Inferior parietal cortex (tissue), 1 donor: ENCODE data around the gene HK2.
"Not testable (repeated sequence)": the region's sequence is repeated elsewhere in the genome, so short reads cannot be mapped to it uniquely, and the experiment has no call there.

Experiments
- DNase-seq: peaks from one replicate; pipeline ENCODE4 v3.0.0-alpha.2; 2016; ENCODE audit errors: extremely low spot score

Gene HK2

DNA sequence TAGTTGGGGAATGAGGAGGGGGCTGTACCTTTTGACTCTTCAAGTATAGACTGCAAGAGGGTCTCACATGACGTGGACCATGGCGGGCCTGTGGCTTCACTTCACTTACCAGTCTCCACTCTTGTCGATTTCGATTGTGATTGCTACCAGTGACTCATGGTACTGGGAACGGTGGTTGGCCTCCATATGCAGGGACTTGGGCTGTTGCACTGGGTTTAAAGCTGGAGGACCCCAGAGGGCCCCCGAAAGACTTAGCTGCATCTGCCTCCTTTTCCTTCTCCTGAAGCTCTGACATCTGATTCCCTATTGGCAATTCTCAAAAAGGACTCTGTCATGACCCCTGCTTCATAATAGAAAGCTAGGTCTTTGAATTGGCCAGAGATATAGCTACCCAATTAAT, 43.4 kb downstream of the HK2 start:
- DNase-seq = no peak

DNA sequence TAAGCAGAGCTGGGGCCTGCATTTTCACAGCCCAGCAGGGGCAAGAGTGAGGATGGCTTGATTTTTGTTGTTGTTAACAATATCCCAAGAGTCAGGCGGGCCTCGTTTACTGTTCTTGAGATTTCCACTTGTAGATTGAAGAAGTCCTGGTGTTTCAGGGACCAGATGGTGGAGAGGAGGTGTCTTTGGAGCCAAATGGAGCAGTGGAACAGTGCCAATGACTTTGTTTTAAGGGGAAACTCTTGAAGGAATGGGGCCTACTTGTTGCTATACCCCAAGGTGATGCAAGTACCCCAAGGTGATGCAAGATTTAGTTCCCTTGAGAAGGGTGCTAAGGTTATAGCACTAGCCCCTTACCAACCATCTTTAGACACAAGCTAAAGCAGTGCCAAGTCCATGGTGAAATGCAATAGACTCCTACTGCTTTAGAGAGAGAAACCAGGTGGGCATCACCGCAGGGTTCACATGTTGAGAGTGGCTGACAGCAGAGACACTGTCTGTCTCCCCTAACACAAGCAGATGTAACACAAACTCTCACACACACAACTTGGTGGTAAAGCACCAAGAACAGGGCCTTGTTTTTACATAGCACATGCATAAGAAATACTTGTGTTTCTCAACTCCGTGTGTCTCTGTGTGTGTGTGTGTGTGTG, 44.0 kb downstream of the HK2 start:
- DNase-seq = peak; percentile 54

DNA sequence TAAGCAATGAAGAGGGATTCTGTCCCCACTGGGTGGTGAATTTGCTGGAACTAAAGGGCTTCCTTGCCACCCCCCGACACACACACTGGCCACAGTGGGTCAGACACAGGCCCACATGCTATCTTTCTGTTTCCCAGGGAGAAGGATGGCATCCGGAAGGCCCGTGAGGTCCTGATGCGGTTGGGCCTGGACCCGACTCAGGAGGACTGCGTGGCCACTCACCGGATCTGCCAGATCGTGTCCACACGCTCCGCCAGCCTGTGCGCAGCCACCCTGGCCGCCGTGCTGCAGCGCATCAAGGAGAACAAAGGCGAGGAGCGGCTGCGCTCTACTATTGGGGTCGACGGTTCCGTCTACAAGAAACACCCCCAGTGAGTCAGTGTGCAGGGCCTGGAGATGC, 44.6 kb downstream of the HK2 start:
- DNase-seq = no peak

DNA sequence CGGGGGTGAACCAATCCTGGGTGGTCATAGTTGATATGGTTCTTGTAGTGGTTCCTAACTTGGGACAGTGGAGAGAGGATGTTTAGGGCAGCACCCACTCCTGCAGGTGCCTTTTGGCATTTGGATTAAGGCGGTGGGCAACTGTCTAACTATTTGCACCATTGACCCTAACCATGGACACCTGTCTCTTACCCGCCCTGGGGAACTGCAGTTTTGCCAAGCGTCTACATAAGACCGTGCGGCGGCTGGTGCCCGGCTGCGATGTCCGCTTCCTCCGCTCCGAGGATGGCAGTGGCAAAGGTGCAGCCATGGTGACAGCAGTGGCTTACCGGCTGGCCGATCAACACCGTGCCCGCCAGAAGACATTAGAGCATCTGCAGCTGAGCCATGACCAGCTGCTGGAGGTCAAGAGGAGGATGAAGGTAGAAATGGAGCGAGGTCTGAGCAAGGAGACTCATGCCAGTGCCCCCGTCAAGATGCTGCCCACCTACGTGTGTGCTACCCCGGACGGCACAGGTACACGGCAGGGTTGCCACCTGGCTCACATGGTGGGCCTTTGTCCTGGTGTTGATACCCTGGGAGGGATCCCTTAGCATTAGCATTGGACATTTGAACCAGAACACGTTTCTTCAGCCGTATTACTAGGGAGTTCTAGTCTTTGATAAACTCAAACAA, 46.3 kb downstream of the HK2 start:
- no peak for DNase-seq

DNA sequence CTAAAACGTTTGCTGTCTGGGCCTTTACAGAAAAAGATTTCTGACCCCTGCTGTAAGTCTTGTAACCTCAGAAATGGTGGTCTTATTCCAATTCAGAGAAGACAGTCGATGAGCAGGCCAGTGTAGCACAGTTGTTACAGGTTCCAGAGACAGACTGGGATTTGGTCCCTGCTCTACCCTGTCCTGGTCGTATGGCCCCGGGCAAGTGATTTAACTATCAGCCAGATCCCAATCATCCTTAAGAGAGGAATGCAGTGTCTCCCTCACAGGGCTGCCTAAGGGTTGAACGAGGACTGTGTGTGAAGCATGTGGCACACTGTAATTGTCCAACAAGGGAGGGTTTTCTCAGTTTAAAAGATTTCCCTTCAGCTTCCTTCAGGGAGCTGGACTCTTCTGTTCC, 47.2 kb downstream of the HK2 start:
- no peak for DNase-seq

DNA sequence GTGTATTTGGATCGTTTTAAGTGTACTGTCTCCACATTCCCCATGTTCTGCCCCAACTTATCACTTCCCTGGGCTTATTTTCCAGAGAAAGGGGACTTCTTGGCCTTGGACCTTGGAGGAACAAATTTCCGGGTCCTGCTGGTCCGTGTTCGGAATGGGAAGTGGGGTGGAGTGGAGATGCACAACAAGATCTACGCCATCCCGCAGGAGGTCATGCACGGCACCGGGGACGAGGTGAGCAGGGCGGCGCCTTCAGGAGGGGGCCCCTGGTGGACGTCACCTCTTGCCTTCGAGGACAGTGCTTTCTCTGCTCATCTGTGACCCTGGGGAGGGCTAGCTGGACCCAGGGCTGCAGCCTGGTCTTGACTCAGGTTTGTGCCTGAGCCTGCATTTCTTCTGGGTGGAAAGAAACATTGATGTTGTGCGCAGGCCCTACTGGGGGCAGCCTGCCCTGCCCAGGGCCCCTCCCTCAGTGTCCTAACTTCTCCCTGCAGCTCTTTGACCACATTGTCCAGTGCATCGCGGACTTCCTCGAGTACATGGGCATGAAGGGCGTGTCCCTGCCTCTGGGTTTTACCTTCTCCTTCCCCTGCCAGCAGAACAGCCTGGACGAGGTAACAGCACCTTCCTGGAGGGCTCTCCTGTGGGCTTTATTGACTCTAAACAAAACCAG, 47.8 kb downstream of the HK2 start:
- DNase-seq = no peak

DNA sequence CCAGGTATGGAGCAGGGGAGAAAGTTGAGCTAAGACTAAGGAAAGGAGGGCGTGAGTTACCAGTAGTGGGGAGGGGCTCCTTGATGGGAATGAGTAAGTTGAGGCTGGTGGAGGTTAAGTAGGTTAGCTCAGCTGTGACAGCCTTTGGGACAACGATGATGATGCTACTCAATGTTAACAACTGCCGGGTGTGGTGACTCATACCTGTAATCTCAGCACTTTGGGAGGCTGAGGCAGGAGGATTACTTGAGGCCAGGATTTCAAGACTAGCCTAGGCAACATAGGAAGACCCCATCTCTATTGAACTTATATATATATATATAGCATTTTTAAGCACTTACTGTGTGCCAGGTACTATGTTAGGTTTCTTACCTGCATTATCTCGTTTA, 48.4 kb downstream of the HK2 start:
- DNase-seq = no peak

DNA sequence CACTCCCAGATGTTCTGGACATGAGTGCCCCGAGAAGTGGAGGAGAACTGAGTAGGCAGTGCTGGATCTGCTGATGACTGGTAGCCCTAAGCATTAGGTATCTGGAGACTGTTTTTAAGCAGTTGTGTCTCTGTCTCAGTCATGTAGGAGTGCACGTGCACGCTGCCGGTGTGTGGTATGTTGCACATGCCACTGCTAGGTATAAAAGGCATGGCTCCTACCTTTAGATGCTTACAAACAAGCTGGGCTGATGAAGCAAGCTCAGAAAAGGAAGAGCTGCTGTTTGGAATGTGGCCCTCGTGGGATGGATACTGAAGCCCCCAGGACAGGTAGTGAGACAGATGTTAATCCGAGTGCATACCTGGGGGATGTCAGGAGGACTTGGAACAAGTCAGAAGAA, 49.1 kb downstream of the HK2 start:
- DNase-seq = no peak

DNA sequence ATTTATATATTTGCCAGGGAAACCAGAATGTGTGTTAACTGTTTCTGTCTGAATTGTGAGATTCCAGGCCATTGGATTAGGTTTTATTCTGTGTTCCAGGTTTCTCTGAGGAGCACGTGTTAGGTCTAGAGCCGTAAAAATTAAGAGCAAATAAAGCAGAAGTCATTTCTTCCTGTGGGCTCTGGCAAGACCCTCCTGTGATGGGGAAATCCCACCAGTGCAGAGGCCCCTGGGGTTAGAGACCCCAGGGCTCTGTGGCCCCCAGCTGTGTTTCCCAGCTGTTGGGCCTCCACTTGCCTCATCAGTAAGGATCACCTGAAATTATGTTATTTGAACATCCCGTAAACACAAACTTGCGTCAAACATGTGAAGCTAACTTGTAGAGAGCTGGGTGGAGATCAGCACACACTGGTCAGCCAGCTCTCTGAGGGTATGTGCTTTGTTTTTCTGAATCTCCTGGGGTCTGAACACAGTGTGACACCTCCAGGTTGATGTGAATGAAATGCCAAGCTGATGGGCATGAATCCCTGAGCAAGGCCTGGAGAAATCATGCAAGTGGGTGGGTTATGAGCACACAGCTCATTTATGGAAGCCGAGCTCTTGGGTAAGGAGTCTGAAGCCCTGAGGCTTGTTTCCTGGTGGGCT, 50.3 kb downstream of the HK2 start:
- no peak for DNase-seq

DNA sequence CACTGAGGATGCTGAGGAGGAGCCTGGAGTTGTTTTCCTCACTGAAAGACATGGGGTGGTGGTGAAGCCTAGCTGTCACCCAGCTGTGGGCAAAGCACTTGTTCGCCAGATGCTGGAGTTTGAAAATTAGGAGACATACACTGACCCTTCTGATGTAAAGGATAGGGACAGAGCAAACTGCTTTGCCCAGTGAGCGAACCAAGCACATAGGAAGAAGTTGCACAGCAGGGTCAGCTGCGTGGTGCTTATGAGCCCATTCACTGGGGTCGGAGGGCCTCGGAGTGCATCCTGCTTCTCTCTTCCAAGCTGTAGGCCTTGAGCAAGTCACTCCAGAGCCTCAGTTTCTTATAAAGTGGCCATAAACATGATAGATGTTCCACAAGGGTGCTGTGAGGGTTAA, 50.9 kb downstream of the HK2 start:
- DNase-seq = no peak

DNA sequence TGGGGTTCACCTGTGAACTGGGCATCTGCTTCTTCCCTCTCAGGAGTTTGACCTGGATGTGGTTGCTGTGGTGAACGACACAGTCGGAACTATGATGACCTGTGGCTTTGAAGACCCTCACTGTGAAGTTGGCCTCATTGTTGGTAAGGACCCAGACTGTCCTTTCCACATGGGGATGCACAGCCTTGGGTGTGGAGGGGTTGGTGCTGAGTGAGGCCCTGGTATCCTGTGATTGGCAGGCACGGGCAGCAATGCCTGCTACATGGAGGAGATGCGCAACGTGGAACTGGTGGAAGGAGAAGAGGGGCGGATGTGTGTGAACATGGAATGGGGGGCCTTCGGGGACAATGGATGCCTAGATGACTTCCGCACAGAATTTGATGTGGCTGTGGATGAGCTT, 52.3 kb downstream of the HK2 start:
- DNase-seq = no peak

DNA sequence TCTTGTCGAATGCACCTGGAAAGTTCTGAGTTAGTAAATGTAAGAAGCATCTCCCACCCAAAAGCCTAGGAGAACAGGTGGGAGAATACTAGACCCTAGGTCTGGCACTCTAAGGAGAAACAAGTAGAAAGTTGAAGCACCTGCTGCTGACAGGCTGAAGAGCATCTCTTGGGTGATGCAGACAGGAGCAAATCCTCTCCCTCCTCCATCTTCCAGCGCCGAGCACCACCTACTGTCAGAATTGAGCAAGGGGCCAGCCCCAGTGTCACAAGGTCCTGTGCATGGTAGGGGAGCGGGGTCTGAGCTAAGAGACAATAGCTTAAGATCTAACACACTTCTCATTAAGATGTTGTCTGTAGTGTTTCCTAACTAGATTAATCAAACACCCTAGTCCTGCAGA, 52.9 kb downstream of the HK2 start:
- no peak for DNase-seq

DNA sequence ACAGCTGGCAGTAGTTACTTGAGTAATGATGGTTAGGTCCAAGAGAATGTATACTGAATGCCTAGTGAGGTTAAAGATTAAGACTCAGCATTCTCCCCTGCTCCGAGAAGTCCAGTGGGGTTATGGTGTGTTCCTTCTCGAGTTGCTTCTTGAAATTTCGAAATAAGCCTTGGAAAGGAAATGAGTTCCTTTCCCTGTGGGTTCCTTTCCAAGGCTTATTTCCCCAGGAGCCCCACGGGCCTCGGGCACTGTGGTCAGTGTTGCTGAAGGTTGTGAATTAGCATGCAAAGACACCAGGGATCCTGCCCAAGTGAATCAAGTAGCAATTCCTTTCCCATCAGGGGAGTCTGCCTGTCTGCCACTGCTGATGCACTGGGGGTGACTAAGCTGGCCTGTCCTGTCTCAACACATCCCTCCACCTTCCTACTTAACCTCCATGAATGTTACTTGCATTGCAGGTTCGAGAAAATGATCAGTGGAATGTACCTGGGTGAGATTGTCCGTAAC, 53.6 kb downstream of the HK2 start:
- no peak for DNase-seq

DNA sequence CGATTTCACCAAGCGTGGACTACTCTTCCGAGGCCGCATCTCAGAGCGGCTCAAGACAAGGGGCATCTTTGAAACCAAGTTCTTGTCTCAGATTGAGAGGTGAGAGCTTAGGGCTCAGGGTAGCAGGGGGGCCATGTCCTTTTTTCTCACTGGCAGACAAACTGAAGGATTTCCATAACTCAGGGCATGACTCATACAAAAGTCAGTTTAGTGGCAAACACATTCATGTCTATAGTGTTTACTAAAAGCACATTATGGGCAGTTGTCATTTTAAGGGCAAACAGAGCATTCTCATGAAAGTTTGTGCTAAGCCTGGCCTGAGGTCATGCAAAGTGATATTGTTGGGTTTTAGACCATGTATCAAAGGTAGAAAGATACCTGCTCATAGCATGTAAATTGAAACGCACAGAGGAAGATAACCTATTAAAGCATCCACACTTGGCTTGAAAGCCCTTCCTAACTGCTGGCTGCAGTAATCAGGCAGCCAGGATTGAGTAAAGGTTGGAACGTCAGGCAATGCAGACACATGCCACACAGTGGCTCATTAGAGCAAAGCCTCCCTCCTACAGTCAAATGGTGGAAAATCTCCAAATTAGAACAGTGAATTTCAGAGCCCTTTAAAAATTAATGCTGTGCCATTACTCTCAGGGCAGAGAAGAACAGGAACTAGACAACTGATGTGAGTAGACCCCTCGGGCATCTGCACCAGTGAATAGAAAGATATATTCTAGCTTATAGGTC, 54.2 kb downstream of the HK2 start:
- DNase-seq = no peak

DNA sequence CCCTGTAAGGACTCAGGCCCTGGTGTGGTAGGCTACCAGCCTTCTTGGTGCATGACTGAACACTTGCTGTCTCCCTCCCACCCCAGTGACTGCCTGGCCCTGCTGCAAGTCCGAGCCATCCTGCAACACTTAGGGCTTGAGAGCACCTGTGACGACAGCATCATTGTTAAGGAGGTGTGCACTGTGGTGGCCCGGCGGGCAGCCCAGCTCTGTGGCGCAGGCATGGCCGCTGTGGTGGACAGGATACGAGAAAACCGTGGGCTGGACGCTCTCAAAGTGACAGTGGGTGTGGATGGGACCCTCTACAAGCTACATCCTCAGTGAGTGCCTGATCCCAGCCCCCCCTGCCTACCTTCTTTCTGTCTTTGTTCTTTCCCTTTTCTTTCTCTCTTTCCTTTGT, 55.2 kb downstream of the HK2 start:
- DNase-seq = no peak

DNA sequence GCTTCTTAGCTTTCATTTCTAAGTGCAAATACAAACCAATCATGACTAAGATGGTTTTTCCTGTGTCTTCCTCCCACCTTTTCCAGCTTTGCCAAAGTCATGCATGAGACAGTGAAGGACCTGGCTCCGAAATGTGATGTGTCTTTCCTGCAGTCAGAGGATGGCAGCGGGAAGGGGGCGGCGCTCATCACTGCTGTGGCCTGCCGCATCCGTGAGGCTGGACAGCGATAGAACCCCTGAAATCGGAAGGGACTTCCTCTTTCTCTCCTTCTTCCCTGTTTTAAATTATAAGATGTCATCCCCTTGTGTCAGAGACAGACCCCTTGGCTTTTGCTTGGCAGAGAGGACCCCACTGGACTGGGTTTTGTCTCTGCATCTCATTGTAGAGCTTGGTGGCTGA, 56.8 kb downstream of the HK2 start:
- no peak for DNase-seq

DNA sequence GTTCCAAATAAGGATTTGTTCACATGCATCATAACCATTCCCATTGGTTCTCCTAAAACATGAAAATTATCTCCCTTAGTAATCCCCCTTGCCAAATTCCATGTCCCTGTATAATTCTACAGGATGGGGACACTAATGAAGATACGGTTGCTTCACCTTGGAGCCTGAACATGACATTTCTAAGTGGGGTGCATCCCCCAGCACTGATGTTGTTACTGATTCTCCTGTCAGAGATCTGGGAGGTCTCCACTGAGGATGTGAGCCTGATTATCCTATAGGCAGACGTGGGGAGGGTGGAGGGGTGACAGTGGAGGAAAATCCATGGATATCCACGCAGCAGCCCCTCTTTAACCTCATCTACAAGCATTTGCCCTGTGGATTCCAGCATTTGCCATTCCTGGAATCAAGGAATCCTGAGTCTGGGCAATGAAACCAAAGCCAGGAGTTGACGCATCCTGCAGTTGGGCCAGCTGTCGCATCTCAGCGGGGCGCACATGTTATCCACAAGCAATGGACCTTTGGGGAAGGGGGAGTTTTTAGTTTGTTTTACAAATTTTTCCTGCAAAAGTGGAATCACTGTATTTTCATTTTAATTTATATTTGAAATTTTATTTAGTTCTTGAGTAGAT, 57.3 kb downstream of the HK2 start:
- DNase-seq = no peak

DNA sequence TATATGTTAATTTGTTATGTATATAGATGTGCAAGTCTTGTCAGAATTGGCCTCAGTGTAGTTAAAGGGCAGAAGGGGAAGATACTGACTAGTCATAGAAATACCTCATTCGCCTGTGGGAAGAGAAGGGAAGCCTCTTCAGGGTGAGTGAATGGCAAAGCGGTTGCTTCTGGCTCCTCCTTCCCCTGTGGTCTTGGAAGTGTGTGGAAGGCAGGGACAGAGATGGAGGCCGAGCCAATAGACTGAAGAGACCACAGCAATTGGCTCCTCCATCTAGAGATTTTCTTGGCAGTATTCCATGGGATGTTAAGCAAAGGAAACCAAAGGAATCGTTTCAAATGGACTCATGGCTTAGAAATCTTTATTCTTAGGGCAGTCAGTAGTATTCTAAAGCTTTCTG, 57.9 kb downstream of the HK2 start:
- DNase-seq = not testable (repeated sequence)

DNA sequence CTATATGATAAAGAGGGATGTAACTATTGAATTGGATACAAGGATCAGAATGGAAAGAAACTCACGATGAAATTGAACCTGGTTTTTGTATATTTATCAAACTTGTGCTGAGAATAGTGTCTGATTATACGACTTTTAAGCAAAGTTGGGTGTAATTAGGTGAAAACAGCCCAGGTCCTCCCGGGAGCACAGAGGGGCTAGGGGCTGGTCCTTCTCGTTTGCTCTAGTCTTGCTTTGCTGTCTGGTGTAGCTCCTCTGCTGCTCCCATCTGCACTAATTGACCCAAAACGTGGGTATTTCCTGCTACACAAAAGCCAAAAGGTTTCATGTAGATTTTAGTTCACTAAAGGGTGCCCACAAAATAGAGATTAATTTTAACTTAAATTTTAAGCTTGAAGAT, 58.7 kb downstream of the HK2 start:
- no peak for DNase-seq

DNA sequence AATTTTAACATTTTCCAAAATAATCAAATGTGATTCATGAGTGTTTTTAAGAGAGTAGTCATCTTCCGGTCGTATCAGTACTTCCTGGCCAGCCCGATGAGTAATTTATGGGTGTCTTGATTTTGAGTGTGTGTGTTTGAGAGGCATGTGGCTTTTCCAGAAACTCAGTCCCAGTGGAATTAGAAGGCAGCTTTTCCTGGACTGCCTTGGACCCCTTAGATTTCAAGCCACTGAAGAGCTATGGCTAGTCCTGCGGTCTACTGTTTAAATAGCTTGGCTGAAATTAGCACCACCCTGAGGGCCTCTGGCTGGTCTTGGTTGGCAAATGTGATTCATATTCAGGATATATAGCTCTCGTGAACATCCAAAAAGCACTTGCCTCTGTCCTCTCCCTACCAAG, 59.4 kb downstream of the HK2 start:
- no peak for DNase-seq

DNA sequence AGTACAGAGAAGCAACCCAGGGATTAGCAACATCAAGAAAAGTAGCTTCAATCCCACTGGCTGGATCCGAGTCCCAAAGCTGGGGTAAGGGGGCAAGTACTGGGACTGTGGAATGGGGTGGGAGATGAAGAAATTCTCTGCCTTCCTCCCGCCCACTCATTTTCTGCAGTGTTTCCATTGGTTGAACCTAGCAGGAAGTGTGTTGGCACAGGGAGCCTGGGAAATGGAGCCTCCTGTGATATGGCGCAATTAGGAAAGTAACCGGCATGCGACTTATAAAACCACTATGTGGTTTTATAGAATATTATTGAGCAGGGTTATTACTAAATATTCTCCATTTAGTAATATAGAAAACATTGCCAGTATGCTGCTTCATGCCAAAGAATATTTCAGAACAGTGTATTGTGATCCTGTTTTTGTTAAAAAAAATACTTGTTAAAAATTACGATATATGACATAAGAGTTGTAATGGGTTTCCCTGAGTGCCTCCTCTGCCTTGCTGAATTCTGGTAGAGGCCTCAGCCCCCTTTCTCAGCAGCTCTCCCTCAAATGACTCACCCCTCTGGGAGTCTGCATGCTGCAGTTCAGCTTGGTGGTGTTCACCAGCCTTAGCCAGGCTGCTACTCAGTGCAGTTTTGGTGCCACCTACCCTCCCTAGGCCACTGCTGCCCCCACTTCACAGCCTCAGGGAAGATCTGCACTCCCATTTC, 60.5 kb downstream of the HK2 start:
- DNase-seq = no peak
